Astrocyte (in vitro differentiated cells and primary cell): Measurements from ENCODE around the gene PRPS1. TPM values are rescaled to one million over a fixed set of nuclear protein-coding genes. Genes with fewer than 3 reads are reported as not detected.

ENCODE experiments used
- DNase-seq: peaks from one replicate; pipeline ENCODE4 v3.0.0-alpha.2; 2010; ENCODE audit warnings: low read depth
- FAIRE-seq: peaks from 2 replicates; lab custom pipeline; 2011; peaks lifted over from hg19 to GRCh38; lab: Jason Lieb, UNC
- H2AFZ ChIP-seq: 2 replicates; pipeline ENCODE4 v1.6.0; 2012; ENCODE audit warnings: low read depth, low read length, inconsistent platforms
- H3K27ac ChIP-seq: 2 replicates; pipeline ENCODE4 v1.5.1; 2011; ENCODE audit warnings: low read depth, low read length, inconsistent platforms
- H3K27me3 ChIP-seq: 2 replicates; pipeline ENCODE4 v1.6.0; 2011; ENCODE audit warnings: low read length, inconsistent platforms; ENCODE audit not compliant: insufficient read depth
- H3K36me3 ChIP-seq: 2 replicates; pipeline ENCODE4 v1.5.1; 2011; ENCODE audit warnings: low read length, inconsistent platforms; ENCODE audit not compliant: insufficient read depth
- H3K4me1 ChIP-seq: 2 replicates; pipeline ENCODE4 v1.5.1; 2011; ENCODE audit warnings: low read length, inconsistent platforms; ENCODE audit not compliant: insufficient read depth
- H3K4me2 ChIP-seq: 2 replicates; pipeline ENCODE4 v1.6.0; 2012; ENCODE audit warnings: low read length, inconsistent platforms
- H3K4me3 ChIP-seq: 2 replicates; pipeline ENCODE4 v1.5.1; 2011; ENCODE audit warnings: low read depth, mild to moderate bottlenecking, low read length, inconsistent platforms; ENCODE audit not compliant: insufficient read depth
- H3K79me2 ChIP-seq: 2 replicates; pipeline ENCODE4 v1.6.0; 2012; ENCODE audit warnings: mild to moderate bottlenecking, low read length, inconsistent platforms; ENCODE audit not compliant: insufficient read depth
- H3K9ac ChIP-seq: 2 replicates; pipeline ENCODE4 v1.6.0; 2012; ENCODE audit warnings: mild to moderate bottlenecking, low read length, inconsistent platforms
- H3K9me3 ChIP-seq: 2 replicates; pipeline ENCODE4 v1.5.1; 2012; ENCODE audit warnings: low read depth, mild to moderate bottlenecking, low read length, inconsistent platforms; ENCODE audit not compliant: insufficient read depth
- H4K20me1 ChIP-seq: 2 replicates; pipeline ENCODE4 v1.6.0; 2012; ENCODE audit warnings: low read length, inconsistent platforms; ENCODE audit not compliant: insufficient read depth
- H3K27ac Mint-ChIP-seq: one replicate; pipeline ENCODE4 v1.8.0; 2021; ENCODE audit warnings: mild to moderate bottlenecking, mixed read lengths; ENCODE audit not compliant: unreplicated experiment
- H3K27me3 Mint-ChIP-seq: one replicate; pipeline ENCODE4 v1.8.0; 2021; ENCODE audit warnings: low read depth, mixed read lengths; ENCODE audit not compliant: unreplicated experiment
- H3K36me3 Mint-ChIP-seq: one replicate; pipeline ENCODE4 v1.8.0; 2021; ENCODE audit warnings: low read depth, mixed read lengths; ENCODE audit not compliant: unreplicated experiment
- H3K4me1 Mint-ChIP-seq: one replicate; pipeline ENCODE4 v1.8.0; 2021; ENCODE audit warnings: low read depth, mixed read lengths; ENCODE audit not compliant: unreplicated experiment
- H3K4me3 Mint-ChIP-seq: one replicate; pipeline ENCODE4 v1.8.0; 2021; ENCODE audit warnings: mild to moderate bottlenecking, moderate library complexity, mixed read lengths; ENCODE audit not compliant: unreplicated experiment
- H3K9me3 Mint-ChIP-seq: one replicate; pipeline ENCODE4 v1.8.0; 2021; ENCODE audit warnings: mild to moderate bottlenecking, mixed read lengths; ENCODE audit not compliant: unreplicated experiment
- EZH2 ChIP-seq: IDR thresholded peaks from 2 replicates; pipeline ENCODE4 v1.6.1; 2012; ENCODE audit warnings: mild to moderate bottlenecking, low read length, inconsistent platforms; ENCODE audit not compliant: insufficient read depth
- total RNA-seq: library from RNA; stranded (reverse); gene quantifications from 2 replicates; pipeline ENCODE4 v1.2.1, GENCODE V29; 2021
- TF ChIP-seq, protein P1 (sequence below): IDR thresholded peaks from 2 replicates; pipeline ENCODE4 v1.5.1; 2011; ENCODE audit warnings: low read depth, mild to moderate bottlenecking, inconsistent platforms, low read length, moderate library complexity; ENCODE audit not compliant: insufficient read depth

Gene PRPS1
- total RNA-seq, 1 donor from 2014 or later = 161 TPM

- H3K4me3 Mint-ChIP-seq = no peak overlapping the region
- Histone ChIP-seq H3K9me3 (no peaks in the 10 kb centered on the region), H3K4me3 (no peak overlapping the region), H3K79me2 (no peaks in the 10 kb centered on the region), H3K9ac (no peak overlapping the region), H3K36me3 (no peaks in the 10 kb centered on the region), H3K27ac (no peak overlapping the region), H3K27me3 (no peaks in the 10 kb centered on the region), H3K4me2 (no peak overlapping the region), H2AFZ (no peak overlapping the region), H3K4me1 (no peaks in the 10 kb centered on the region), H4K20me1 (no peaks in the 10 kb centered on the region)
- H3K27me3 Mint-ChIP-seq = peaks cover 3% of the 10 kb centered on the region
- H3K9me3 Mint-ChIP-seq = no peaks in the 10 kb centered on the region
- FAIRE-seq (no peak), DNase-seq (no peak)
- H3K4me1 Mint-ChIP-seq = peaks cover 4% of the 10 kb centered on the region
- H3K27ac Mint-ChIP-seq = no peak overlapping the region
- peaks cover 2% of the 10 kb centered on the region for H3K36me3 Mint-ChIP-seq
- no peak for TF ChIP-seq EZH2
- TF ChIP-seq, protein P1, sequence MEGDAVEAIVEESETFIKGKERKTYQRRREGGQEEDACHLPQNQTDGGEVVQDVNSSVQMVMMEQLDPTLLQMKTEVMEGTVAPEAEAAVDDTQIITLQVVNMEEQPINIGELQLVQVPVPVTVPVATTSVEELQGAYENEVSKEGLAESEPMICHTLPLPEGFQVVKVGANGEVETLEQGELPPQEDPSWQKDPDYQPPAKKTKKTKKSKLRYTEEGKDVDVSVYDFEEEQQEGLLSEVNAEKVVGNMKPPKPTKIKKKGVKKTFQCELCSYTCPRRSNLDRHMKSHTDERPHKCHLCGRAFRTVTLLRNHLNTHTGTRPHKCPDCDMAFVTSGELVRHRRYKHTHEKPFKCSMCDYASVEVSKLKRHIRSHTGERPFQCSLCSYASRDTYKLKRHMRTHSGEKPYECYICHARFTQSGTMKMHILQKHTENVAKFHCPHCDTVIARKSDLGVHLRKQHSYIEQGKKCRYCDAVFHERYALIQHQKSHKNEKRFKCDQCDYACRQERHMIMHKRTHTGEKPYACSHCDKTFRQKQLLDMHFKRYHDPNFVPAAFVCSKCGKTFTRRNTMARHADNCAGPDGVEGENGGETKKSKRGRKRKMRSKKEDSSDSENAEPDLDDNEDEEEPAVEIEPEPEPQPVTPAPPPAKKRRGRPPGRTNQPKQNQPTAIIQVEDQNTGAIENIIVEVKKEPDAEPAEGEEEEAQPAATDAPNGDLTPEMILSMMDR = no peak
These were observed 31.0 kb upstream of the PRPS1 start for GRCh38 chrX:107597264-107597663.

DNA sequence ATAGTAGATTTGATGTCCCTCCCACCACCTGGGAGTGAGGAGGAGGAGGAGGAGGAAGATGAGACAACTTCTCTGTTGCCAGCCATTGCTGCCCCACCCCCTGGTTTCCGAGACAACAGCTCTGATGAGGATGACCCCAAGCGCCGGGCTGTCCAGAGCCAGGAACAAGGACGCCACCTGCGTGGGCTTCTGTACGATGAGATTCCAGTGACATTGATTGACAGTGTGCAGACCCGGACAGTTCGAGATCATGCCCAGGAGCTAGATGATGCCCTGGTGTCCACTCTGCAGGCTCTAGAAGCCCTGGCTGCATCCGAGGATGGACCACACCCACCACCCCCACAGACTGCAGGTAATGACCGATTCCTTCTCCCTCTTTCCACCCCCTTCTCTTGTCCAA, 30.5 kb upstream of the PRPS1 start:
- Mint-ChIP-seq H3K4me1 (peaks cover 4% of the 10 kb centered on the region), H3K4me3 (no peak overlapping the region), H3K36me3 (peaks cover 2% of the 10 kb centered on the region), H3K27me3 (peaks cover 3% of the 10 kb centered on the region), H3K27ac (no peak overlapping the region), H3K9me3 (no peaks in the 10 kb centered on the region)
- Histone ChIP-seq H3K79me2 (no peaks in the 10 kb centered on the region), H3K4me2 (no peak overlapping the region), H3K27me3 (no peaks in the 10 kb centered on the region), H4K20me1 (no peaks in the 10 kb centered on the region), H3K4me1 (no peaks in the 10 kb centered on the region), H3K4me3 (no peak overlapping the region), H3K9ac (no peak overlapping the region), H2AFZ (no peak overlapping the region), H3K27ac (no peak overlapping the region), H3K36me3 (no peaks in the 10 kb centered on the region), H3K9me3 (no peaks in the 10 kb centered on the region)
- FAIRE-seq (no peak), DNase-seq (no peak)
- TF ChIP-seq EZH2 = no peak
- TF ChIP-seq, protein P1 = no peak

- FAIRE-seq = no peak
- DNase-seq = no peak
- no peaks in the 10 kb centered on the region for H3K27me3 ChIP-seq
- H2AFZ ChIP-seq = no peak overlapping the region
- H3K79me2 ChIP-seq = no peaks in the 10 kb centered on the region
- Mint-ChIP-seq H3K4me3 (no peak overlapping the region), H3K36me3 (peaks cover 2% of the 10 kb centered on the region), H3K27me3 (peaks cover 3% of the 10 kb centered on the region), H3K4me1 (peaks cover 4% of the 10 kb centered on the region), H3K9me3 (no peaks in the 10 kb centered on the region), H3K27ac (no peak overlapping the region)
- no peak overlapping the region for H3K27ac ChIP-seq
- no peak overlapping the region for H3K4me3 ChIP-seq
- no peak overlapping the region for H3K4me2 ChIP-seq
- no peaks in the 10 kb centered on the region for H3K36me3 ChIP-seq
- no peaks in the 10 kb centered on the region for H3K9me3 ChIP-seq
- TF ChIP-seq EZH2 = no peak
- TF ChIP-seq, protein P1 = no peak
- H3K9ac ChIP-seq = no peak overlapping the region
- no peaks in the 10 kb centered on the region for H3K4me1 ChIP-seq
- no peaks in the 10 kb centered on the region for H4K20me1 ChIP-seq
These were observed 28.9 kb upstream of the PRPS1 start for GRCh38 chrX:107599450-107599861.
